ENCODE measurements around the gene CAMSAP3.
A peak's percentile ranks its signal among the peaks of the same experiment; 100 is the strongest.
"Not testable (repeated sequence)": the region's sequence is repeated elsewhere in the genome, so short reads cannot be mapped to it uniquely, and the experiment has no call there.

Gene CAMSAP3

GRCh38 chr19:7641290-7642276 lies 45.9 kb downstream of the CAMSAP3 start:
- H3K4me3 ChIP-seq (ENCODE audit: low read length), result no peak overlapping the region
- no peak for DNase-seq (ENCODE audit: low read depth, low spot score)

- no peak for DNase-seq (ENCODE audit: low read depth, low spot score)
- no peak overlapping the region for H3K4me3 ChIP-seq (ENCODE audit: low read length)
Observed at GRCh38 chr19:7642295-7643030, 46.8 kb downstream of the CAMSAP3 start.

GRCh38 chr19:7643031-7643415 lies 47.4 kb downstream of the CAMSAP3 start:
- no peak overlapping the region for H3K4me3 ChIP-seq (ENCODE audit: low read length)
- DNase-seq (ENCODE audit: low read depth, low spot score), result no peak

GRCh38 chr19:7643629-7644549 lies 48.2 kb downstream of the CAMSAP3 start:
- H3K4me3 ChIP-seq (ENCODE audit: low read length), result not testable (repeated sequence)
- DNase-seq (ENCODE audit: low read depth, low spot score), result peak; percentile 30

GRCh38 chr19:7644550-7644877 lies 48.9 kb downstream of the CAMSAP3 start:
- no peak for DNase-seq (ENCODE audit: low read depth, low spot score)
- H3K4me3 ChIP-seq (ENCODE audit: low read length), result no peak overlapping the region

GRCh38 chr19:7645163-7645562 lies 49.5 kb downstream of the CAMSAP3 start:
- no peak overlapping the region for H3K4me3 ChIP-seq (ENCODE audit: low read length)
- DNase-seq (ENCODE audit: low read depth, low spot score), result no peak

- H3K4me3 ChIP-seq (ENCODE audit: low read length), result no peak overlapping the region
- DNase-seq (ENCODE audit: low read depth, low spot score), result no peak
Observed at GRCh38 chr19:7645656-7646425, 50.2 kb downstream of the CAMSAP3 start.

- H3K4me3 ChIP-seq (ENCODE audit: low read length), result no peak overlapping the region
- no peak for DNase-seq (ENCODE audit: low read depth, low spot score)
Observed at GRCh38 chr19:7646426-7646700, 50.7 kb downstream of the CAMSAP3 start.

- no peak for DNase-seq (ENCODE audit: low read depth, low spot score)
- no peak overlapping the region for H3K4me3 ChIP-seq (ENCODE audit: low read length)
Observed at GRCh38 chr19:7647156-7647555, 51.5 kb downstream of the CAMSAP3 start.

GRCh38 chr19:7648265-7649014 lies 52.8 kb downstream of the CAMSAP3 start:
- DNase-seq (ENCODE audit: low read depth, low spot score), result no peak
- H3K4me3 ChIP-seq (ENCODE audit: low read length), result no peak overlapping the region

GRCh38 chr19:7650148-7650547 lies 54.5 kb downstream of the CAMSAP3 start:
- no peak for DNase-seq (ENCODE audit: low read depth, low spot score)

GRCh38 chr19:7652061-7652641 lies 56.5 kb downstream of the CAMSAP3 start:
- DNase-seq (ENCODE audit: low read depth, low spot score), result peak; percentile 82
- H3K4me3 ChIP-seq (ENCODE audit: low read length), result peak overlapping the region; percentile 50

More at GRCh38 chr19:7650148-7650547, 54.5 kb downstream of the CAMSAP3 start:
- H3K4me3 ChIP-seq (ENCODE audit: low read length), result no peak overlapping the region

GRCh38 chr19:7654401-7654800 lies 58.7 kb downstream of the CAMSAP3 start:
- H3K4me3 ChIP-seq (ENCODE audit: low read length), result no peak overlapping the region
- no peak for DNase-seq (ENCODE audit: low read depth, low spot score)

- DNase-seq (ENCODE audit: low read depth, low spot score), result no peak
- no peak overlapping the region for H3K4me3 ChIP-seq (ENCODE audit: low read length)
Observed at GRCh38 chr19:7655581-7655980, 59.9 kb downstream of the CAMSAP3 start.

- no peak for DNase-seq (ENCODE audit: low read depth, low spot score)
- H3K4me3 ChIP-seq (ENCODE audit: low read length), result no peak overlapping the region
Observed at GRCh38 chr19:7657131-7657751, 61.6 kb downstream of the CAMSAP3 start.

GRCh38 chr19:7658219-7658686 lies 62.6 kb downstream of the CAMSAP3 start:
- DNase-seq (ENCODE audit: low read depth, low spot score), result peak; percentile 92
- H3K4me3 ChIP-seq (ENCODE audit: low read length), result peak overlapping the region; percentile 35

All from Jurkat, Clone E6-1 (cell line).